NT2/D1 (cell line): ENCODE results near the gene KANSL1L.

Source experiments
- DNase-seq: peaks from one replicate; pipeline ENCODE4 v3.0.0-alpha.2; 2011; ENCODE audit warnings: low read depth, low spot score
- H3K27me3 ChIP-seq: 2 replicates; pipeline ENCODE4 v1.6.0; 2011; ENCODE audit warnings: mild to moderate bottlenecking; ENCODE audit not compliant: insufficient read length, insufficient read depth
- H3K36me3 ChIP-seq: 2 replicates; pipeline ENCODE4 v1.6.1; 2011; ENCODE audit warnings: mild to moderate bottlenecking, low read length, mixed read lengths; ENCODE audit not compliant: insufficient read depth, insufficient read length
- H3K4me1 ChIP-seq: 2 replicates; pipeline ENCODE4 v1.5.1; 2011; ENCODE audit not compliant: insufficient read depth, insufficient read length
- H3K4me3 ChIP-seq: 2 replicates; pipeline ENCODE4 v1.5.1; 2011; ENCODE audit warnings: low read depth; ENCODE audit not compliant: insufficient read length
- H3K9ac ChIP-seq: 2 replicates; pipeline ENCODE4 v1.6.0; 2011; ENCODE audit warnings: low read depth; ENCODE audit not compliant: insufficient read length
- H3K9me3 ChIP-seq: 2 replicates; pipeline ENCODE4 v1.5.1; 2011; ENCODE audit warnings: mild to moderate bottlenecking, low read length; ENCODE audit not compliant: insufficient read depth
- SUZ12 ChIP-seq: IDR thresholded peaks from 2 replicates; pipeline ENCODE4 v1.6.1; 2011; ENCODE audit not compliant: insufficient read length, insufficient read depth; ENCODE audit errors: extremely low read depth
- YY1 ChIP-seq: IDR thresholded peaks from 2 replicates; pipeline ENCODE4 v1.6.1; 2011; ENCODE audit not compliant: insufficient read length, insufficient read depth
- ZNF274 ChIP-seq: IDR thresholded peaks from 2 replicates; pipeline ENCODE4 v1.6.1; 2011; ENCODE audit warnings: mild to moderate bottlenecking, low read depth, low read length

Gene KANSL1L

GRCh38 chr2:210174086-210174485 is 2.9 kb upstream of the KANSL1L start:
- TF ChIP-seq ZNF274 (no peak), YY1 (no peak), SUZ12 (no peak)
- DNase-seq = no peak
- Histone ChIP-seq H3K27me3 (no peaks in the 10 kb centered on the region), H3K4me1 (no peaks in the 10 kb centered on the region), H3K9ac (no peak overlapping the region), H3K36me3 (no peaks in the 10 kb centered on the region), H3K4me3 (no peak overlapping the region), H3K9me3 (no peaks in the 10 kb centered on the region)

DNA sequence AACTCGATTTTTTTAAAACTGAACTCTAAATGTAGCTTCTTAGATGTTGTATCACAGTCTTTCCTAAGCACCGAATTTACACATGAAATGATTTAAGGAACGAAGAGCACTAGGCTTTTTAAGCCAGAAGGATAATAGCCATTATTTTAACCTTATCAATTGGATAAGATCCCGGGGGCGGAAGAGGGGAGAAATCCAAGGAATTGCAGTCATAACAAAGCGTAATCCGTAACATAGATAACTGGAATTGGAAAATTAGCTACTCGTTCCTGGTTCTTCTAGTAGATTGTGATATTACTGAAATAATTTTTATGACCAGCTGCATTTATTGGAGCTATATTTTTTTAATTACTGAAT is 988 bp upstream of the KANSL1L start:
- peak overlapping the region; percentile 50 for H3K4me3 ChIP-seq
- no peaks in the 10 kb centered on the region for H3K27me3 ChIP-seq
- H3K36me3 ChIP-seq = no peaks in the 10 kb centered on the region
- no peak for DNase-seq
- TF ChIP-seq ZNF274 = no peak
- no peak for TF ChIP-seq YY1
- no peak for TF ChIP-seq SUZ12
- peak overlapping the region; percentile 71 for H3K9ac ChIP-seq
- no peaks in the 10 kb centered on the region for H3K9me3 ChIP-seq
- no peaks in the 10 kb centered on the region for H3K4me1 ChIP-seq

- peak overlapping the region; percentile 92 for H3K9ac ChIP-seq
- no peaks in the 10 kb centered on the region for H3K27me3 ChIP-seq
- H3K36me3 ChIP-seq = no peaks in the 10 kb centered on the region
- TF ChIP-seq SUZ12 (no peak), YY1 (no peak), ZNF274 (no peak)
- peak overlapping the region; percentile 77 for H3K4me3 ChIP-seq
- no peaks in the 10 kb centered on the region for H3K4me1 ChIP-seq
- no peaks in the 10 kb centered on the region for H3K9me3 ChIP-seq
- DNase-seq = peak; percentile 95
Observed at GRCh38 chr2:210170446-210171303, 534 bp downstream of the KANSL1L start.

GRCh38 chr2:210170196-210170445 is 1.1 kb downstream of the KANSL1L start:
- Histone ChIP-seq H3K9me3 (no peaks in the 10 kb centered on the region), H3K36me3 (no peaks in the 10 kb centered on the region), H3K4me1 (no peaks in the 10 kb centered on the region), H3K27me3 (no peaks in the 10 kb centered on the region), H3K4me3 (peak overlapping the region; percentile 77), H3K9ac (peak overlapping the region; percentile 81)
- DNase-seq = no peak
- TF ChIP-seq ZNF274 (no peak), YY1 (no peak), SUZ12 (no peak)

GRCh38 chr2:210169516-210170195 is 1.6 kb downstream of the KANSL1L start:
- TF ChIP-seq ZNF274 (no peak), SUZ12 (no peak), YY1 (no peak)
- no peak for DNase-seq

DNA sequence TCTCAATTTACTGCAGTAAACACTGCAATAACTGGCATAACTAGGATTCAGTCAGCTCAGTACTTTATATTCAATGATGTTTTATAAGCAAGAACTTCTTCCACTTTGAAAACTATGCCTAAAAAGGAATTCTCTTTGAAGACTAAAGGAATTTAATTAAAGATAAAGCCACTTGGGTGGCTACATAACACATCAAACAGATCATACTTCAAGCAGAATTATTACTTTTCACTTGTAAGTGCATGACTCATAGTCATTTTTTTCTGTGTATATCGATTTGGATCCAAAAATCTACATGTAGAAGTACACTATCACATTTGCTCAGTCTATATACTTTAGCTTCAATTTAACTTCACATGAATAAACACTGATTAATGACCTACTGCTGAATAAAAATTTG is 4.0 kb downstream of the KANSL1L start:
- H3K36me3 ChIP-seq = no peaks in the 10 kb centered on the region
- no peaks in the 10 kb centered on the region for H3K4me1 ChIP-seq
- H3K4me3 ChIP-seq = no peak overlapping the region
- no peak overlapping the region for H3K9ac ChIP-seq
- TF ChIP-seq ZNF274 (no peak), YY1 (no peak), SUZ12 (no peak)
- no peak for DNase-seq
- H3K27me3 ChIP-seq = no peaks in the 10 kb centered on the region
- no peaks in the 10 kb centered on the region for H3K9me3 ChIP-seq

More at GRCh38 chr2:210169516-210170195, 1.6 kb downstream of the KANSL1L start:
- Histone ChIP-seq H3K9me3 (no peaks in the 10 kb centered on the region), H3K4me3 (peak overlapping the region; percentile 77), H3K4me1 (no peaks in the 10 kb centered on the region), H3K9ac (peak overlapping the region; percentile 81), H3K27me3 (no peaks in the 10 kb centered on the region), H3K36me3 (no peaks in the 10 kb centered on the region)

- Histone ChIP-seq H3K36me3 (no peaks in the 10 kb centered on the region), H3K9ac (no peak overlapping the region), H3K4me3 (no peak overlapping the region), H3K4me1 (no peaks in the 10 kb centered on the region), H3K27me3 (no peaks in the 10 kb centered on the region), H3K9me3 (no peaks in the 10 kb centered on the region)
- no peak for TF ChIP-seq ZNF274
- no peak for TF ChIP-seq SUZ12
- TF ChIP-seq YY1 = no peak
- DNase-seq = no peak
Observed at GRCh38 chr2:210162466-210163124, 8.6 kb downstream of the KANSL1L start.
